IPS-18c (cell line): ENCODE results near the gene TFPT.
A peak's percentile ranks its signal among the peaks of the same experiment; 100 is the strongest.

ENCODE experiments used
- H3K4me3 ChIP-seq: 2 replicates; pipeline ENCODE4 v1.7.0; 2013; ENCODE audit warnings: low read depth, mild to moderate bottlenecking, low read length, moderate library complexity; ENCODE audit not compliant: insufficient read depth
- H3K9me3 ChIP-seq: one replicate; pipeline ENCODE4 v1.6.1; 2013; ENCODE audit warnings: mild to moderate bottlenecking, low read length, moderate library complexity; ENCODE audit not compliant: control insufficient read depth, insufficient read depth

The TFPT gene

DNA sequence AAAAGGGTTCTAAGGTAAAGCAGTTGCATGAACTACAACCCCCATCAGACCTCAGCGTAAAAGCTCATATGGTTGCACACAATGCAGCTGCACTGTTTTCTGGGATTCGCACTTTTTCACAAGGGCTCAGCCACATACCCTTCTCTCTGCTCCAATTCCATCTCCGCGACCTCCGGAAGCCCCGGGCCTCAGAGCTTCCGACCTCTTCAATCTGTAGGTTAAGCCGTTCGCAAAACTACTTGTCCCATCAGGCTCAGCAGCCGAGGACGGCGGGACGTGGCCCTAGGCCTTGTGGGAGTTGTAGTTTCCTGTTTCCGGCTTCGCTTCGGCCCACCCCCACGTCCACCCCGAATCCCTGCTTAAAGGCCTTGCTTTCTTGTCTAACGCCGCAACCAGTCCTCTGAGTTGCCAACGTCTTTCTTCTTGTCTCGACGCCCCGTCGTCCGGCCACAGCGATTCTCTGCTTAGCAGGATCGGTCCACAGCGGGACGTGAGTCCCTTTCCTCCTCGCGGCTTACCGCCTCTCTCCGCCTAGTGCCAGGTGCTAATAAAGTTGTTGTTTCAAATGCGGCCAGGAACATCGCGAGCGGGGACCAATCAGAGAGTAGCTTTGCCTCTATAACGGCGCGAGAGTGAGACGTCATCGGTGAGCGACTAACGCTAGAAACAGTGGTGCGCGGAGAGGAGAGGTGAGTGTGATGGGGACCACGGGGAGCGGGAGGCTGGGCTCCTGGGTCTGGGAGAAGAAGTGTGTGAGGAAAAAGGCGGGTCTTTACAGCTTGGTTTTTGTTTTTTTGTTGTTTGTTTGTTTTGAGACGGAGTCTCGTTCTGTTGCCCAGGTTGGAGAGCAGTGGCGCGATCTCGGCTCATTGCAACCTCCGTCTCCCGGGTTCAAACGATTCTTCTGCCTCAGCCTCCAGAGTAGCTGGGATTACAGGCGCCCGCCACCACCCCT lies at the start of gene TFPT, which contains the start of gene PRPF31:
Gene TFPT, minus strand, starts transcription at position 549 of the 955 bp plus-strand sequence. Its CDS starts 388 bp downstream, at position 161.
Gene PRPF31, plus strand, starts transcription at position 646 of the 955 bp plus-strand sequence. CDS start 2,525 bp downstream, outside the sequence.
- H3K4me3 ChIP-seq: peak within 1 kb of the TSS; percentile 87
- H3K9me3 ChIP-seq: no peaks in the 10 kb centered on the region

DNA sequence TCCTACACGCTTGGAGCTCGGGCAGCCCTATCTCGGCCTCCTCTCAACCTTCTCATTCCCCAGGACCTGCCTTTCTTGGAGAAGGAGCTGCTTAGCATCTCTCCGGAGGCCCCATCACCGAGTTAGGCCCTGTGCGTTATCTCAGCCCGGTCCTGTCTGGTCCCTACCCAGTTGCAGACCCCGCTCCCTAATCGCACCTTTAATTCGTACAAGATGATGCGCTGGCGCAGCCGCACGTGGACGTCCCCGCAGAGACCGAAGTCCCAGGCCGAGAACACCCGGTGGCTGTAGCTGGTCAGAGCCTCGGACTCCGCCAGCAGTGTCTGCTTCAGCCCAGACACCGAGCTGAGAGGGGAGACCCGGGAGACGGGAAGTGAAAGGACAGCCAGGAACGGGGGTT lies 49.8 kb upstream of the TFPT start:
- Histone ChIP-seq H3K4me3 (no peak overlapping the region), H3K9me3 (no peaks in the 10 kb centered on the region)

DNA sequence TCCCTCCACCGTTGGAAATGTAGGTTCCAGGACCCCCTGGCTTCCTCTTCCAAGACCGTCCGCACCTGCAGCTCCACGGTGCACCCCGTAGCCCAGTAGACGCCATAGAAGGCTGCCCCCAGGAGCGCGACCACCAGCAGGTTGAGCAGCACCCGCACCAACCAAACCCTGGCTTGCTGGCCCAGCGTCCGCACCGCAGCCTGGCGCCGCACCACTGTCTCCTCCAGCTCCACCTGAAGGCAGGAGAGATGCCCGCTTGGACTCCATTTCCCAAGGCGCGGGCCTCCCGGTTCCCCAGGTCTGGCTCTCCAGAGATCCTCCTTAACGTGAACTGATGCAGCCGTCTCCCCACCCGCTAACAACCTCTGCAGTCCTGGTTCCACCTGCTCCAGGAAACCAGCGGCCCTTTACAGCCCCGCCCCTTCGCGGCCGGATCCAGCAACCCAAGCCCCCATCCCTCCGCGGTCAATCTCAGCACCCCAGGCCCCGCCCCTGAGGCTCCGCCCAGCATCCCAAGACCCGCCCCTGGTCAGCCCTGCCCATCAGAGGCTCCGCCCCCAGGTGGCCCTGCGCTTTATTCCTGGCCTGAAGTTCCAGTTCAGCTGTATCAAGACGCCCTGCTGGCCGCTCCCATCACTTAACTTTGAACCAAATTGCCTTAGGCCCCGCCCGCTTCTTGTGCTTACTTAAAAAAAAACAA lies 49.1 kb upstream of the TFPT start:
- no peaks in the 10 kb centered on the region for H3K9me3 ChIP-seq
- peak overlapping the region; percentile 38; the same call in 1 of the 2 replicates for H3K4me3 ChIP-seq

DNA sequence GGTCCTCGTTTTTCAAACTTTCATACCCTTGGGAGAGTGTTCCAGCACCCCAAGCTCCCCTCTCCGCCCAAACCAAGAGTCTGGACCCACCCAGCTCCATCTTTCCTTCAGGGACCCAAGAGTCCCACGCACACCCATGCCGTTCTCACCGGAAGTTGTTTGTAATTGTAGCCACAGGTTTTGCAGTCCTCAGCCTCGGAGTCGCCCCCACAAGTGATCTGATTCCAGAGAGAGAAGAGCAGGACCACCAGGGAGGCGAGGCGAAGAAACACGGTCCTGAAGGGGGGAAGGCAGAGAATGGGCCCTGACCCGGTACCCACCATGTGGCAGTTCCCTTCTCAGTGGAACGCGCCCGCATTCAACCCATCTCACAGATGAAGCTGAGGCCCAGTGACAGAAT lies 47.4 kb upstream of the TFPT start:
- Histone ChIP-seq H3K4me3 (peak overlapping the region; percentile 46; the same call in 1 of the 2 replicates), H3K9me3 (no peaks in the 10 kb centered on the region)

GRCh38 chr19:54162241-54162805 lies 46.9 kb upstream of the TFPT start:
- peak overlapping the region; percentile 46 for H3K4me3 ChIP-seq
- H3K9me3 ChIP-seq: no peaks in the 10 kb centered on the region

DNA sequence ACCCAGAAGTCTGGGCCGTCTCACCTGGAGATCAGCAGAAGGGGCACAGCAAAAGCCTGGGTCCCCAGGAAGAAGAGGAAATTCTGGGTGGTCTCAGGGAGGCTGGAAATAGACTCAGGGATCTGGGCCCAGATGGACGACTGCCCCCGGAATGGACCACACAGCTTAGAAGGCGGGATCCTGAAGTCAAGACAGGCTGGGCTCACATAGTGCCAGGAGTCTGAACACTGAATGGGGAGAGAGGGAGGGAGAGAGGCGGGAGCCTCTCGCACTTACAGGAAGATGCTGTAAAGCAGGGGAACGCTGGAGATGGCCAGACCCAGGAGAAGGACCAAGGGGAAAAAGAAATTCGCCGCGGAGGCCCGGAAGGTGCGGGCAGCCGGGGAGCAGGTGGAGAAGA lies 45.4 kb upstream of the TFPT start:
- Histone ChIP-seq H3K4me3 (peak overlapping the region; percentile 88; the same call in 1 of the 2 replicates), H3K9me3 (no peaks in the 10 kb centered on the region)

DNA sequence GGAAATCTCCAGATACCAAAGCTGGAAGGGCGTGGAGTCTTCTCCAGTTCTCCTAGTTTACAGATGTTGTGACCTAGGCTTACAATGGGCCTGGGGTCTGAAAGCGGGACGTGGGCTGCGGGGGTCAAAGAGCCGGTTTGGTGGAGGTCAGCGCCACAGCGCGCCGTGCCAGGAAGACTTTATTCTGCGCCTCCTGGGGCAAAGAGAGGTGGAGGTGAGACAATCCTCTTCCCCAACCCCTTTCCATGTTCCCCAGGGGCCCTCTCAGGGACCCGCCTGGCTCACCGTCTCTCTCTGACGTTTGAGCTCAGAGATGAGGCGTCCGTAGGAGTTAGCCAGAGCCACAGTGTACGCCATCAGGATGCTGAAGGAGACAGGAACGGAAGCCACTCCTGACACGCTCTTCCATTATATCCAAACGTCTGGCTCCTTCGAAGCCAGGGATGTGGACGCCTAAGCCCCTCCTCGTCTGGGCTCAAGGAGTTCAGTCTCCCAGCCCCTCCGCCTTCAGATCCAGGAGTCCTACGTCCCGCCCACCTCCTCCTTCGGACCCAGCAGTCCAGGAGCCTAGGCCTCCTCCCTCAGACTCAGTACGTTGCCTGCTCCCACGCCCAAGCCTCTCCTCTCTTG lies 44.8 kb upstream of the TFPT start:
- Histone ChIP-seq H3K4me3 (peak overlapping the region; percentile 88), H3K9me3 (no peaks in the 10 kb centered on the region)

DNA sequence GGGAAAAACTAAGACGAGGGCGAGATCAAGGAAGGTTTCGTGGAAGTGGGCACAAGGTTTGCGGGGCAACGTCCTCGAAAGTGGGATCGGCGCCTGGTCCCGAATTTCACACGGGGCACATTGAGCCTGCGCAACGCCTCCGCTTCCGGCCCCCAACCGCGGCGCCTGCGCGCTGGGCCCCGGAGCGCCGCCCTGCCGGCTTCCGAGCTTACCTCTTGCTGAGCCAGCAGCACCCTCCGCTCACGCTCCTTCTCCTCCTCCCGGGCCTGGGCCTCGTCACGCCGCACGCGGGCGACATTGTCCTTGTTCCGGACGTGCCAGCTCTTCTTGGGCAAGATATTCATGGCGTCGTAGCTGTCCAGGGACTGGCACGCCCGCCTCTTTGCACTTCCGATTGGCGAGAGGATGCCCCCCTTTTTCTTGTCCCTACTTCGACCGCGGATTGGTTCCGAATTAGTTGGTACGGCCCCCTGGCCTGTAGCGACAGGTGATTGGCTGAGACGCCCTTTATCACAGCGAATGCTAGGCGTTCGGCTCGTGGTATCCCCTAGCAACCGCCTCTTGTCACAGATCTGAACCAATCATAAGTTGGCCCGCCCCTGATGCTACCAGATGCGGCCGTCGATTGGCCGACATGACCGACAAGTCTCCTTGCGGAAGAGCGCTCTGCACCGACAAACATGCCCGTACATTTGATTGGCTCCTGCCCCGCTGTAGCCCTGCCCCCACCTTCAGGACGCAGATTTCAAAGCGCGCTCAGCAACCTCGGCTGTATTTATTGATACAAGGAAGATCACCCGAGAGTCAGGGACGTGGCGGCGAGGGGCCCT lies 44.1 kb upstream of the TFPT start, which contains the start of gene LENG1:
Gene LENG1, minus strand, starts transcription at position 370 of the 830 bp plus-strand sequence. Its CDS starts 26 bp downstream, at position 344.
- no peaks in the 10 kb centered on the region for H3K9me3 ChIP-seq

GRCh38 chr19:54158812-54159351 lies 43.4 kb upstream of the TFPT start:
- Histone ChIP-seq H3K9me3 (no peaks in the 10 kb centered on the region), H3K4me3 (peak overlapping the region; percentile 90)

More for the DNA sequence above, 44.1 kb upstream of the TFPT start, which contains the start of gene LENG1:
- H3K4me3 ChIP-seq: peak within 1 kb of the TSS; percentile 90

GRCh38 chr19:54156953-54157352 lies 41.5 kb upstream of the TFPT start:
- no peak overlapping the region for H3K4me3 ChIP-seq
- H3K9me3 ChIP-seq: no peaks in the 10 kb centered on the region

DNA sequence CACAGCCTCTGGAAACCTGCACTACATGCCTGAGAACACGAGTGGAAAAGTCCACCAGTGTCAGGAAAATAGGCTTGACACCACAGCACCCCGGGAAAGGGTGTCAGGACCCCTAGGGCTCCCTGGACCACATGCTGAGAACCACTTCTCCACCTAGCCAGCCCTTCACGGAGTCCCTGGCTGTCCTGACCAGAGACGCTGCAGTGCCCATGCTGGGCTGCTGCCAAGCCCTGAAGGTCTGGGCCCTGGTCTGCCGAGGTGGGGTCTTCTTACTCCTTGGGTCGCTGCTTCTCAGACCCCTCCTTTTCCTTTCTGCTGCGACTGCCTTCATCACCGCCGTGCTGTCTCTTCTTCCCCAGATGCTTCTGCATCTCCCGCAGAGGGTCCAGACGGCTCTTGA lies 41.0 kb upstream of the TFPT start:
- H3K9me3 ChIP-seq: no peaks in the 10 kb centered on the region

GRCh38 chr19:54155694-54156093 lies 40.2 kb upstream of the TFPT start:
- H3K9me3 ChIP-seq: no peaks in the 10 kb centered on the region
- no peak overlapping the region for H3K4me3 ChIP-seq

More for the DNA sequence above, 41.0 kb upstream of the TFPT start:
- H3K4me3 ChIP-seq: no peak overlapping the region

DNA sequence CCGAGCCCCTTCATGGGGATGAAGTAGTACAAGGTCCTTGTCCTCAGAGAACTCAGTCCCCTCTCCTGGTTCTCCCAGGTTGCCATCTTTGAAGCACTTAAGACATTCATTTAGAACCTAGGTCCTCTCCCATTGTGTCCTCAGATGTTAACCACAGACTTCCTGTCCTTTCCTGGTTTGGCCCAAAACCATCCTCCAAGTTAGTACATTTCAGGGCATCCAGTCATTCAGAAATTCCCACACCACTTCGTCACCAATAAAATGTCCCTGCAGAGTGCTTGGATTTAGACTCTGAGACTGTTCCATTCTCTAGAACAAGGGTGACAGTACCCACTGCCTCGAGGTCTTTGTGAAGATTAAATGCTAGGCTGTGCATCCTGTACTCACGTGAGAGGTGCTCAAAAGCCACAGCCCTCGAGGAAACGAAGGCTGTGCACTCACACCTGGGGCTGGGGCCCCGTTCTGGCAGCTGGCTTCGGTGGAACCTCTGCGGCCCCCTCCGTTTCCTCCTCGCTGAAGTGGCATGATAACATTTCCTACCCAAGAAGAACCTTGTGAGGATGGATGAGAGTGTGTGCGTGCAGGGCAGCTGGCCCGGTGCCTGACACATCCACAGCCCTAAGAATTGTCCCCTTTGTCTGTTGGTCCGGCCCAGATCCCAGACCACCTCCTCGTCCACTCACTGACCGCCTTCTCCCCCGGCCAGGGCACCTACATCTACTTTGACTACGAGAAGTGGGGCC lies 39.3 kb upstream of the TFPT start:
- Histone ChIP-seq H3K9me3 (no peaks in the 10 kb centered on the region), H3K4me3 (no peak overlapping the region)

GRCh38 chr19:54153731-54154326 lies 38.4 kb upstream of the TFPT start:
- Histone ChIP-seq H3K4me3 (no peak overlapping the region), H3K9me3 (no peaks in the 10 kb centered on the region)

GRCh38 chr19:54152878-54153524 lies 37.5 kb upstream of the TFPT start:
- H3K4me3 ChIP-seq: no peak overlapping the region
- H3K9me3 ChIP-seq: no peaks in the 10 kb centered on the region
